Suppressor macrophage treated with lipopolysaccharide for 1 hour (primary cell): ENCODE results near the gene MFNG.
A peak's percentile ranks its signal among the peaks of the same experiment; 100 is the strongest.

ENCODE experiments used
- DNase-seq, 3 donors: peaks; one replicate each; pipeline ENCODE4 v3.0.0-alpha.2; 2020 to 2022

MFNG gene

DNA sequence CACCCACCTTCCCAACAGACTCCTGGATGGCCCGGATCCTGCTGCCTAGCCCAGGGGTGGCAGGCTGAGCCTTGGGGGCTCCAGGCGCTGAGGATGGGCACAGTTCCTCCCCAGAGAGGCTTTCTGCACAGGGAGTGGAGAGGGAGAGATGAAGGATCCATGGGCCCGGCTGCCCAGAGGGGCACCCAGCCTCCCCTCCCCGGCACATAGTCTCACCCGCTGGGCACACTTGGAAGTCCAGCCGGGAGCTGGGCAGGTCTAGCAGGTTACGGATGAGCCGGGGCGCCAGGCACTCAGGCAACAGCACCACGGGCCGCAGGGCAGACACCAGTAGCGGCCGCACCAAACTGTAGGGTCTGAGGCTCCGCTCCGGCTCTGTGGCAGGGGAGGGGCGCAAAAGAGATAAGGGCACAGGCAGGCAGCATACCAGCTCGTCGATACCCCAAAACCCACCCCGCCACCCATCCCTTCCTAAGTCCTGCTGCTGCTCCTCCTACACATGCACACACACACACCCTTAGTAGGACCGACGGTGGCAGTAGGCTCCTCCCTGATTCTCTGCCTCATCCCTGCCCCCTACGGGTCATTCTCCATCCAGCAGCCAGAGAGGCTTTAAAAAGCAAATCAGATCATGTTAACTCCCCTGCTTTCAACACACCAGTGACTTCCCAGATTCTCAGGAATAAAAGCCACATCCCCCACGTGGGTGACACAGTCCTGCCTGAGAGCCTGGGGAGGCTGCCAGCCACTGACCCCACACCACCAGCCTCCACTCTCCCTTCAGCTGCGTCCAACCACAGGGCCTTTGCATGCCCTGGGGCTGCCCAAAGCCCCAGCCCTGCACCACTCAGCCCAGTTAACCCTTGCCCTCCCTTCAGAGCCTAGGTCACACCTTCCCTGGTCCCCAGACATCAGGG lies 6.5 kb upstream of the MFNG start:
- DNase-seq: peak; percentile 91 to 93 (median 92)

GRCh38 chr22:37491559-37492427 lies 5.6 kb upstream of the MFNG start:
- DNase-seq: no peak

DNA sequence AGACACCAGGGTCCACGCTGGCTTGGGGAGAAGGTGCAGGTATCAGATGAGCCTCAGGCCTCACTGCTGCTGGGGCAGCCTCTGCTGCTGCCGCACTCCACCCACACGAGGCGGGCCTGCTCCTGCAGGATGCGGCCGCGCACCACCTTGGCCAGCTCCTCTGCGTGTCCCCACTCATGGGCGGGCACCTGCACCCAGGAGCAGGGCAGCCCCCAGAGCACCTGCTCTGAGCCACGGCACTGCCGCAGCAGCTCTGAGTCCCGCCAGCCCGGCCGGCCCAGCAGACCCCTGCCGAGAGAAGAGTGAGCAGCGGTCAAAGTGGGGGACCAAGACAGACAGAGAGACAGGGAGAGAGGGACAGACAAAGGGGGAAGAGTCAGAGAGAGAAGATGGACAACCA lies 4.9 kb upstream of the MFNG start:
- DNase-seq: no peak

GRCh38 chr22:37489983-37490382 lies 3.8 kb upstream of the MFNG start:
- DNase-seq: no peak

GRCh38 chr22:37488337-37489135 lies 2.4 kb upstream of the MFNG start:
- DNase-seq: no peak

GRCh38 chr22:37487571-37487970 lies 1.4 kb upstream of the MFNG start:
- peak; percentile 27 to 55 (median 48) for DNase-seq

GRCh38 chr22:37487129-37487528 lies 945 bp upstream of the MFNG start:
- no peak for DNase-seq

DNA sequence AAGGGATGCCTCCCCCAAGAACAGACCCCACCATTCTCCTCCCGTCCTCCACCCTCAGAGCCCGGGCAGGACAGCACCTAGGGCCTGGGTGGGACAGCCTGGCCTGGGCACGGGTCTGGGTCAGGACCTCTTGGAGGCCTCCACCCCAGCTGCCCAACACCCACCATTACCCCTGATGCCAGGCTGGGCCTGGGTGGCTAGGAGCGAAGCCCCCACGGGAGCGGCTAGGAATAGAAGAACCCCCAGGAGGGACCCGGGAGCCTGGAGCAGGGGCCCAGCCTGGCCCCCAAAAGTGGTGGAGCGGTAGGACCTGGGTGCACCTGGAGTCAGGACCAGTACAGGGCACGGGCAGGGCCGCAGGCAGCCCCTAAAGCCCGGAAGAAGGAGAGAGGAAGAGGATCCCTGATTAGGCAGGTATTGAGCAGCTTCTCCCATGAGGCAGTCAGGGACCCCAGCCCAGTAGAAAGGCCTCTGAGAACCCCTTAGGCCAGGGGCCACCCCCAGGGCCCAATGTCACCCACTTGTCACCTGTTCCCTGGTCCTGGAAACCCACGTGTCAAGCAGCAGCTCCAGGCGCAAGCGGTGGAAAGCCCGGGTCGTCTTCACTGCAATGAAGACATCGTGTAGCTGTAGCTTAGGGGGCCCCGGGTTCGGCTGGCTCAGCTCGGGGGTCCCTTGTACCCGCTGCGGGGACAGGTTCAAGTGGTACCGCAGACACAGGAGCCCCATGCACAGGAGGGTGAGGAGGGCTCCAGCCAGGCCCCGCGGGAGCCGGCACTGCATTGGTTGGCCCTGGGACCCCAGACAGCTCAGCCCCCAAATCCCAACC lies 575 bp downstream of the MFNG start:
- peak in 2 of 3 donors; percentile 24 to 39 for DNase-seq

DNA sequence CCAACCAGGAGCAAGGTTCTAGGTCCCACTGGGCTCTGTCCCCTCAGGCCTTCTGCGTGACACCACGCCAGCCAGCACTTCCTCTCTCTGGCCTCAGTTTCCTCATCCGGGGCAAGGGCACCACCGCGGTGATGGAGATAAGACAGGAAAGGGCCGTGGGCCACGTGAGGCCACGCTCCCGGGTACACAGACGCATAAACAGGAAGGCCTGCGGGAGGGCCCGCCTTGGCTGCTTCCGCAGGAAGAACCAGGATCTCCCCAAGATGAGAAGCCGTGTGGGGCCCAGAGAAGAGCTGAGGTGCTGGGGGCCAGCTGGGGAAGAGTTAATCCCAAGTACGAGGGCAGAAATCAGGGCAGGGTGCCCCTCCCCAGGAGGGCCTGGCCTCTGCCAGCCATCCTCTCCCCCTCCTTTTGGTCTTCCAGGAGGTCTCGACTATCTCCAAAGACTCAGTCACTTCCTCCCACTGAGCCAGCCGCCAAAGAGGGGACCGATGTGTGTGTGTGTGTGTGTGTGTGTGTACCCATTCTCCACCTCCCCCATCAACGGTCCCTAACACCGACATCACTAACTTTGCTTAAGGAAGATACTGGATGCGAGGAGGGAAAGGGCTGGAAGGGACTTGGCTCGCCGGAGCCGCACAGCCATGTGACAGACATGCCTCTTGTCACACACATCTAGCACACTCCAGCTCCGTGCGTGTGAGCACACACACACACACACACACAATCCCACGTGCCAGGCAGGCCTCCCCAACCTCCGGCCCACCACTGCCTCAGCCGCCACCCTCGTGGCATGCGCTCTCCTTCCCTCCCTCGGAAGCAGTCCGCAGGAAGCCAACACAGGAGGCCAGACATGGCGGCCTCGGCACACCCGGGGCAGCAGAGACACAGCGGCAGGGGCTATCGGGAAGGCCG lies 1.4 kb downstream of the MFNG start:
- peak; percentile 69 to 82 (median 69) for DNase-seq

DNA sequence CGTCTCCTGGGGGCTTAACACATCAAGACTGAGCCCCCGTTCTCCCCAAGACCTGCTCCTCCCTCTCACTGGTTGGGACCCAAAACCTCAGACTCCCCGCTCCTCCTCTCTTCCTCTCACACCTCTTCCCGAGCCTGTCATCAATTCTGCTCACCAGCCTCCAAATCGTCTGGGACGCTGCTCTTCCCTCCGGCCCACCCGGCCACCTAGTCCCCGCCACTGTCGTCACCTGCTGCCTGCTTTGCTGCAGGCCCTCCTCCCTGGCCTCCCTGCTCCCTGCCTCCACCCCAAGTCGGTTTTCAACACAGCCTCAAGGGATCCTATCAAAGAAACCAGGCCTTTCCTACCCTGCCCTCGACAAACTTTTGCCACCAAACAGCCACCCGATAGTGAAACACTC lies 3.1 kb downstream of the MFNG start:
- DNase-seq: no peak

GRCh38 chr22:37482244-37482643 lies 3.9 kb downstream of the MFNG start:
- DNase-seq: no peak

GRCh38 chr22:37481347-37481907 lies 4.8 kb downstream of the MFNG start:
- no peak for DNase-seq

DNA sequence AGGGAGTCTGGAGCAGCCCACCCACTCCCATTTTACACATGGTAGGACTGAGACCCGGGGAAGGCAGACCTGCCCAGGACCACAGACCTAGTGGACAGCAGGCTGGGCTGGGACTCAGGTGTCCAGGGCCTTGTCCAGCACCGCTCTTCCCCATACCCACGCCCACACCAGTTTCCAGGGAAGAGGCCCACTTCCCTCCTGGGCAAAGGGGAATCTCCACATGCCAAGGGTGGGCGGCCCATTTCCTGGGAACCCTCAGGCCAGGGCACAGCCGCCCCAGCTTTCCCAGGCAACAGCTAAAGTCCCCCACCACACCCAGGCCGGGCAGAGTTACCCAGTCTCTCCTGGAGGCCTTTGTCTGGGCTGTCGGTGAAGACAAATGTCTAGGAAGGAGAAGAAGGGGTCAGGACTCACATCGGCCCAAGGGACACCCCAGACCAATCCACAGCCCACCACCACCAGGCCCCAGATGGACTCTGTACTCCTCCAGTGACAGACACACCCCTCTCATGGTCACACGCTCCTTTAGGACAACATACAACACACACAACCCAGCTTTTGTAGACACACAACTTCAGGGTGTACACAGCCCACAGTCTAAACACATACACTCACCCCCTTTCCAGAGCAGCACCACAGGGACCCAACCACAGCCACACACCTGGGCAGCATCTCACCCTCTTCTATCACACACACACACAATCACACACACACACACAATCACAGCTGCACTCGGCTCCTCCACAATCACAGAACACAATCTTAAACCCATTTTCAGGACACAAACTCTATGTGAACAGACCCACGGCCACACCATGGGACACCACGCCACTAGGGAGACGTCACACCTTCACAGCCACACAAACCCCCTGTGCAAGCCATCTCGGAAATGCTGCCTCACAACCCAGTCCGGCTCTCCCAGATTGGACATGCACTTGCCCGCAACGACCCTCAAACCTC lies 5.5 kb downstream of the MFNG start:
- DNase-seq: peak in 2 of 3 donors; percentile 23 to 55

DNA sequence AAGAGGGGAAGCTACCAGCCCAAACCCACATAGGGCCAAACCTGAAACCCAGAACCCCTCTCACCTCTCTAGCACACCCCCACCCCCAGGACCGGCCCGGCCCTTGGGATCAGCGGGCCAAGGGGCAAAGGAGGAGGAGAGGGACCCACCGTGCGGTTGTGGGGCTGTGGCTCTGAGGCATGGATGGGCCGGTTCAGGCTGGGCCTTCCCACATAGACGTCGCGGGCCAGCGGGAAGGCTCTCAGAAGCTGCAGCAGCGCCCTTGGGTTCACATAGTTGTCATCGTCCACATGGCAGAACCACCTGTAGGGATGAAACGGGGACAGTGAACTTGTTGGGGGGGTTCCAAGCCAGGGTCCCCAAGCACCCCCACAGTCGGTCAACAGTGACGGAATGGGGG lies 7.0 kb downstream of the MFNG start:
- no peak for DNase-seq

- no peak for DNase-seq
Observed at GRCh38 chr22:37476389-37477329, 9.5 kb downstream of the MFNG start.

GRCh38 chr22:37474447-37475090 lies 11.6 kb downstream of the MFNG start:
- DNase-seq: no peak

DNA sequence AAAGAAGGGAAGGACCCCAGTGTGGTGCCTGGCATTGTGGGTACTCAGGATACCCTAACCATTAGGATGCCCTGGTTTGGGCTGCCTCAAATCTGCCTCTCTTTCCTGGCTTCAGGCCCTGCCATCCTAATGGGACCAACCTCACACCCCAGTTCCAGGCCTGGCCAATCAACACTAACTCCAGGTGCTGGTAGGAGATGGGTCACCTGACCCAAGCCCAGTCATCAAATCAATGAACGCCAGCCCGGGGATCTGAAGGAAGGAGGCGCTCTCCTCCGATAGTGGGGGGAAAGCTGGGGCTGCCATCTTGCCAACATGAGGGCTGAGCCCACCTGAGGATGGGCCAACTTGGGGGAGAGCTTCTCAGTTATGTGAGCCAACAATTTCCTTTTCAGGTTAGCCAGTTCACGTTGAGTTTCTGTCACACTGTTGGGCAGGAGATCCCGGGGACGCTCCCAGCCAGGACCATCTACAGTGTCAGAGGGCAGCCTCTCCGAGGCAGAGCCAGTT lies 12.7 kb downstream of the MFNG start:
- no peak for DNase-seq
